CMK (cell line): ENCODE measurements around the gene ABITRAM.
A peak's percentile ranks its signal among the peaks of the same experiment; 100 is the strongest.
"Not testable (repeated sequence)": the region's sequence is repeated elsewhere in the genome, so short reads cannot be mapped to it uniquely, and the experiment has no call there.

Experiments used
- DNase-seq: peaks from one replicate; pipeline ENCODE4 v3.0.0-alpha.2; 2010; ENCODE audit warnings: low read depth

The ABITRAM gene

DNA sequence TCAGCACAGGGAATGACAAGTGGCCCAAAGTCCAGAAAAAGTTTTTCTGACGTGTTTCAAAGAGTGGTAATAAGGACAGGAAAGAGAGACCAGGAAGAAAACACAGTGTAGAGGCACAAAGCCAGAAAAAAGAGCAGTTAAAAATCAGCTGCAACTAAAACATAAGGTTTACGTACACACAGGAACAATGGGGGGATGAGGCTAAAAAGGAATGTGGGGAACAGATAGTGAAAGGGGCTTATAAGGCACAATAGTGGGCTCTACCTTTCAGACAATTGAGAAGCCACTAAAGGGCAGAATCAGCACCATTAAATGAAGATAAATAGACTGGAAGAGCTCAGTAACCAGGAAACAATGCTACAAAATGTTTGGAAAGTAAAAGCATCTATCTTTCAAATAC is 5.8 kb upstream of the ABITRAM start:
- DNase-seq, result no peak

DNA sequence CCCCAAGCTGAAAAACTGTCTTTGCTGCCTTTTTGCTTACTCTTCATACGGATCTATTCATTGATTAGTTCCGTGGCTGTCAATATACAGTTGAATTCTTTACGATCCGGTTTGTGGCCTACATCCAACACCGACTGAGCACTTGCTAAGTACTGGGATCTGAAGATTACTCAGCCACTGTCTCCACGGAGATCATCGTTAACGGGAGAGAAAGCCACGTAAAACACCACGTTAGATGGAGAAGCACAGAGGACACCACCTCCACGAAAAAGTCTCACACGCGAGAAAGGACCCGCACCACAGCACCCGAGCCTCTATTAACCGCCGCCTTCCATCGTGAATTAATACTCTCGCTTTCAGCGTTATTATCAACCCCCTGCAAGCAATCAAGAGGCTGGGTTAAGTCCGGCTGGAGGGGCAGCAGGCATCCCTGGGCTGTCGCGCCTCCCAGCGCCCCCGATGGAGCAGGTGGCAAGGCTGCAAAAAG is 926 bp upstream of the ABITRAM start:
- no peak for DNase-seq

DNA sequence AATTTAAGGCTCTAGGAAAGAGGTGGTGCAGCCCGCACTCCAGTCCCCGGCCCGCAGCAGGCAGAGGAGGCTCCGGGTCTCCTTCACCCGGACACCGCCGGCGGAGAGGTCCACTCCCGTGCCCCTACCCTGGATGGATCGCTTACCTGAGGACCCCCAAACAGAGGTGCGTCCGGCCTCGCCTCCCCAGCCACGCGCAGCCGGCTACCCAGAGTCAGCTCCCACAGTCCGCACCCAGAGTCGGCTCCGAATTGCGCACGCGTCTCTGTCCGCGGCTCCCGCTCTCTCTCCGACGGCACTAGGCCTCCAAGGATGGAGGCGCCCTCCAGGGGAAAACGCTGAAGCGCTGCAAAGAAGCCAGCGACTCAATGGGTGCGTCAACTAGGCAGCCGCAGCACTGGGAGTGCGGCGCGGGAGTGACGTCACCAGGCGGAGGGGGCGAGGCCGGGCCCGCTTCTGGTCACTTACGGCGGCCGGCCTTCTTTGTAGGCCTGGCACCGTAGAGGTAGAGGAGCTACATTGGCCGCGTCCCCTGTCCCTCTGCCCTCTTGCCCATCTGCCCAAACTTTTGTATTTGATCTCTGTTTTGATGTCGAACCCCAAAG is 380 bp upstream of the ABITRAM start, which contains the start of gene ELP1:
Gene ELP1, minus strand, starts transcription at position 407 of the 605 bp plus-strand sequence. CDS start 2,978 bp downstream, outside the sequence.
- DNase-seq, result peak; percentile 82

DNA sequence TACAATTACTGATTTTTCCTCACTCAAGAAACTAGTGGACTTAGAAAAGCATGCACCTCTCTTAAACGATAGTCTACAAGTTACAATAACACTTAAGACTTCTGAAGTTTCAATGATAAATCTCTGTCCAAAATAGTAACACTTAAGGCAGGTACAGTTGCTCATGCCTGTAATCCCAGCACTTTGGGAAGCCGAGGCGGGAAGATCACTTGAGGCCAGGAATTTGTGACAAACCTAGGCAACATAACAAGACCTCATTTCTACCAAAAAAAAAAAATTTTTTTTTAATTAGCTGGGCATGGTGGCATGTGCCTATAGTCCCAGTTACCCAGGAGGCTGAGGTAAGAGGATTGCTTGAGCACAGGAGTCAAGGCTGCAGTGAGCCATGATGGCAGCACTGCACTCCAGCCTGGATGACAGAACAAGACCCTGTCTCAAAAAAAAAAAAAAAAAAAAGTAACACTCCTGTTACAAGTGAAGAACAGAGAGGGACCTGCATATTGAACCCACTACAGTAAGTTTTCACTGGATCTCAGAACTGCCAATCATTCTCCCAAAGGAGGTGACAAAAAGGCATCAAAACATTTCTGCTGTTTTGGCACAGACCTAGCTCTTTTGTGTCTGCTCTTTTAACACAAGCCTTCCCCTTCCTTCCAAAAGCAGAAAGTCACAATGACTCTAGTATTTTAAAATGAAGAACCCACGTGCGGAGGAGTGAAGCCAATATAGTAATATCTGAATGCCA is 3.5 kb downstream of the ABITRAM start:
- DNase-seq, result no peak

DNA sequence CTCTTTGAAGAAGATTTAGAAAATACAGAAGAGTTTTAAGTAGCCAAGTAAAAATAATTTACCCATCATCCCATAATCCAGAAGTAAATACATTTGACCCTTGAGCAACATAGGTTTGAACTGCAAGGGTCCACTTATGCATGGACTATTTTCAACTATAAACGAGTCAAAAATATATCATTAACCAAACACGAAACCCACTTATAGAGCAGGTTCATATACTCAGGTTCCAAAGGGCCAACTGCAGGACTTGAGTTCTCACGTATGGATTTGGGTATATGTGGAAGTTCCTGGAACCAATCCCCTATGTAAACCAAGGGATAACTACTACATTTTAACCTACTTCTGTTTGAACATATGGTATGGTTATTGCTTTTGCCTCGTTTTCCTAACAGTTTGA is 5.8 kb downstream of the ABITRAM start:
- no peak for DNase-seq

DNA sequence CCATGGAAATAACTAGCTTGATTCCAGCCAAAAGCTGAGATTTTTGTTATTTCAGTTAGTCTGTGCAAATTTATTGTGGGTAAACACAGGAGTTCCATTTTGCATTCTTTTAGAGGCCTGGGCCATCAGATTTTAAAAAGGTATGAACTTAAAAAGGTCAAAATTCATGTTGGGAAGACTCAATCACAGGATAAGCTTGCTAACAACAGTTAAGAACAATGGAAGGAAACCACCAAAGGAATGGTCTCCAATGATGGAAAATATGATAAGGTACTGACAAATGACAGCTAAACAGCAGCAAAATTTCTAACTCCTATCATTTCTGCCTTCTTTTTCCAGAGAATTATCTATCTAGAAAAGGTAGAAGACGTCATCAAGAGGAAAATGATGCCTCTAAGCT is 16.0 kb downstream of the ABITRAM start:
- DNase-seq, result no peak

DNA sequence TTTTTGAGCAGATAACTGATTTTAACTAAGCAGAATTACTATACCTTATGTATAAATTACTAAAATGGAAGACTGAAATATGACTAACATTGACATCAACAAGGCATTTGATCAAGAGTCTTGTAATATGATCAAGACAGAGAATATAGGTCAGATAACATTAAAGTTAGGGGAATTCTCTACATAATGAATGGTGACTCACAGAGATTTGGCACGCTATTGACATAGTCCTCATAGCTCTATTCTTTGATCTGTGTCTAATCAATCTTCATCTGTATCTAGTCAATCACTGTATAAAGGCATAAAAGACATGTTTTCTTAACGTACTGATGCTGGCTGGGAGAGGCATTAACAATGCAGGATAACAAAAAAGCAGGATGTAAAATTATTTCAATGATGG is 17.4 kb downstream of the ABITRAM start:
- DNase-seq, result no peak

DNA sequence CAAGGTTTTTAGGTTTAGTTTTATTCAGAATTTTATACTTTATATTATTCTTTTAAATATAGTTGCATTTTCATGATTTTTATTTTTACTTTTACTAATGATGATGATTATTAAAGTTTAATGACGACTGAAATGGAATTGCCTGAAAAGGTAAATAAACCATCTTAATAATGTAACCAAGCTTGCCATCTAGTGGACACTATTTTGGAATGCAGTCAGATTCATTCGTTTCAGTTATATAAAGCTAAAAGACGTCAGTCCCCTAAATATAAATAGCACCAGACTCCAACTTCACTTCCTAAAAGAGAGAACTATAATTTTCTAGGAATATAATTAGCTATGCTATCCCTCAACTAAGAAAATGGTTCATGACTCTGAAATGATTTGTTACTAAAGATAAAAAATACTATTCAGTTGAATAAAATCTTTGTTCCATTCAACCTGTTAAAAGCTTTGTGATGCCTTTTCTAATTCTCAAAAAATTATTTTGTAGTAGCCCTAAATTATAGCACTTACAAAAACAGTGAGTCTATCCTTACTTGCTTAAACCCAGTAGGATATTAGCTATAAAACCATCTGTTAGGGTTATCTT is 19.9 kb downstream of the ABITRAM start:
- no peak for DNase-seq

DNA sequence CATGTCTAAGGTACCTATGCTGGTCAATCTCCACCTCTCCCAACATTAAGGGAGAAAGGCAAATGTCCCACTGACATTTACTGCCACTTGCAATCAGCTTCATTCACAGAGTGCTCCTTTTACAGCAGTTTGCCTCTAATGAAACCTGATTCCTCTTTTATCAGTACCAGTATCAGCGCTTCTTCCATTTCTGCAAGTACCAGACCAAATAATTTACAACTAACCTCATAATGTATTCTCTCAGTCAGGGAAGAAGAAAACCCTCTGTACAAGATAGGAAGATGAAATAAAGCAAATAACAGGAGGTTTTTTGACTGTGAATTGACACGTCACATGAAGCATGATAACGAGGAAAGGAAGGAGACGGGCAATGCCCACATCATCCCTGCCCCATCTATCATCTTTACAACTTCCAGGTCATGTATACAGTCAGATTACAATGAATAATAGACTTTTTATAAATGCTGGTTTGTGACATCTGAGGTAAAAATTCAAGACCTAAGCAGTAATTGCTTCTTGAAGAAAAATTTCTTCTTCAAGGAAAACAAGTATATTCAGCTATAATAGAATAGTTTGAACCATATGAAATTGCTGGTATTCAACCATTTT is 21.9 kb downstream of the ABITRAM start:
- no peak for DNase-seq

DNA sequence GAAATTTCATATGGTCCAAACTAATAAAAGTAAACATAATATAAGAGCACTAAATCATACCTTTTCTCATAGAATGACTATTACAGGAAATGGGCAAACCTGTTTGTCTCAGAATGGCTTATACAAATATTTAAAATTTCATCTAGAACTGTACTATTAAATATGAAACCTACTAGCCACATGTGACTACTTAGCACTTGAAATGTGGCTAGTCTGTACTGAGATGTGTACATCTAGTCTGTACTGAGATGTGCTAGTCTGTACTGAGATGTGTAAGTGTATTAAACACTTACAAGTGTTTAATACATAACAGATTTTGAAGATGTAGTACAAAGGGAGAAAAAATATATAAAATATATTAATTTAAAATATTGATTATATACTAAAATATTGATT is 22.4 kb downstream of the ABITRAM start:
- no peak for DNase-seq

DNA sequence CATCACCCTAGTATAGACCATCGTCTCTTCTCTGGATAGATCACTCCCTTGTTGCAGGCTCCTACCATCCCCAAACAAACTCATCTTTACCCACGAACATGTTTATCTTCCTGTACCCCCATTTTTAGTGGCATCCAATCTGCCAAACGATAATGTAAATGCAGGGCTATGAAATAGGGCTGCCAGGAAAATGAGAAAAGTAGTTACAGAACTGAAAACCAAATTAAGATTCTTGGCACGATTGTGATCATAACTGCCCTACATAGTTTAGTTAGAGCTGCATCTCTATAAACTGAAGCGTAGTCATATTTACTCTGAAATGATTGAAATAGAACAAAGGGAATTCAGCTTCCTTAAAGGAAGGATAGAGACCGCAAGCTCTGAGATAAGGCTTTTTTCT is 26.1 kb downstream of the ABITRAM start:
- DNase-seq, result no peak

DNA sequence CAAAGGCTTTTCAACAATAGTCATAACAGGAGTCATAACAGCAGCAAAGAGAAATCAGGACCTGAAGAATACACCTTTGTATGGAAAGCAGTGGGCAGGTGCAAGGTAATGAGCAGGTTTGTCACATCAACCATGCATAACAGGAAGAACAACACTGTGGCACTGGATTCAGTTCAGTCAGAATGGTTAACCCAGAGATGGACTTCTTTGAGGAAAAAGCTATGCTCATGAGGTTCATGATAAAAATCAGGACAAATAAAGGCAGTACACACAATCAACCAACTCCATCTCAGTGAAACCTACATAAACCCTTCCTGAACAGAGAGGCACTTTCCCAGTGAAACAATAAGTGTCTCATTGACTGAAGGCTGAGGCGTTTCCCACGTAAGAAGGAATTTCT is 27.0 kb downstream of the ABITRAM start:
- DNase-seq, result no peak

DNA sequence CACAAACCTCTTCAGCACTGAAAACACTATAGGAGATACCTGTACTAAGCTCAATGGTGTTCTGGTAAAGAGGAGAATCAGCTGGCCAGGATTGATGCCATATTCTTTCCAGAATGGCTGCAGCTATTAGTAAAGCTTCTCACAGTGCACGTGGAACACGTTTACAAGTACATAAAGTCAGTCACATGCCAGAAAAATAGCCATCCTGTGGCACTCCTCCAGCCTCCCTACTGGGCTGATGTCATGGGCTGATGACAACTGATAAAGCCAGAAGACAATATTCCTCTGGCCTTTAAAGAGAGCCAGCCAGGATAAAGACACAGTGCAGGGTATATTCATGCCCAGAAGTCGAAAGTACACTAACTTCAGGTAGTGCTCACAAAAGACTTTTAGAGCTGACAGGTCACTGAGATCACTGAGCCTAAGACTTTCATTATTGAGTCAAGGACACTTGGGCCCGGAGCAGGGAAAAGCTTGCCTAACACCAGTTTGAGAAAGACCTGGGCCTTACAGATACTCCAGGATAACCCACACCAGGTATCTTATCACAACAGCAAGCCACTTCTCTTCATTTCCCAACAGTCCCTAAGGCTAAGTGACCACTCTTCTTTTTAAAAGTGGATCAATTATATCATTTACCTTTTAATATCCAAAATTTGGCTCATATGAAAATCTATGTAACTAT is 29.4 kb downstream of the ABITRAM start:
- DNase-seq, result no peak

DNA sequence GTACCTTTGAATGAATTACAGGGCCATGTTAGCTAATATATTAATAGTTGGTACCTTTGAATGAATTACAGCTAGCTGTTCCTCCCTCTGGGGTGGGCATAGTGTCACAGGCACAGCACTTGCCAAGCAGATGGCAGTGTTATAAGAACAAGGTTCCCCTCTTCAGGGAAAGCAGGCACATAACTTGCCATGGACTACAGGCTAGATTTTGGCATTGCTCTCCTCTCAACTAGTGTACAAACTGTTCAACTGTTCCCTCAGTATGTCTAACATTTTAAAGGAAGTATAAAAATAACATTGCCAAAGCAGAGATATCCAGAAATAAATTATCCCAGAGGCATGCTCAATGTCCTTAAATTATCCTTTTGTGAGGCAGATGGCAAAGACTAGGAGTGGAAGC is 33.7 kb downstream of the ABITRAM start:
- no peak for DNase-seq

DNA sequence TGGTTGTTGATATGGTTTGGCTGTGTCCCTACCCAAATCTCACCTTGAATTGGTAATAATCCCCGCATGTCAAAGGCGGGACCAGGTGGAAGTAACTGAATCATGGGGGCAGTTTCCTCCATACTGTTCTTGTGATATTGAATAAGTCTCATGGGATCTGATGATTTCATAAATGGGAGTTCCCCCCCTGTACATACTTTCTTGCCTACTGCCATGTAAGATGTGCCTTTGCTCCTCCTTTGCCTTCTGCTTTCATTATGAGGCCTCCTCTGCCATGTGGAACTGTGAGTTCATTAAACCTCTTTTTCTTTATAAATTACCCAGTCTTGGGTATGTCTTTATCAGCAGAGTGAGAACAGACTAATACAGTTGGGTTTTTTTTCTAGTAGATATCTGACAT is 37.2 kb downstream of the ABITRAM start:
- not testable (repeated sequence) for DNase-seq

DNA sequence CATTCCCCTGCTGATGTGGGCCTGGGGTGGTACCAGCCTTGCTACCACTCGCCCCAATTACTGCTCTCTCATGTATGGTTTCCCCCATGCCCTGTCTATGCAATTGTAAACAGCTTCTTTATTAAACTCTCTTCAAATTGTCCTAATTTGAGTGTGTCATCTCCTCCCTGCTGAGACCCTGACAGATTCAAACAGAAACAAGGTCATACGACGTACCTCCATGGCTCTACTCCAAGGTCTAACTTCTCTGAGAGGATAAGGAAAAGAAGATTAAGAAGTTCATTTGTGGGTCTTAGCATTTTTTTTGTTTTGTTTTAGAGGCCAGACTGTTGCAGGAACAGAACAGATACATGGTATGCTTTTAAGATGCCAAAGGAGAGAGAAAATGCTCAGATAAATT is 38.0 kb downstream of the ABITRAM start:
- no peak for DNase-seq

DNA sequence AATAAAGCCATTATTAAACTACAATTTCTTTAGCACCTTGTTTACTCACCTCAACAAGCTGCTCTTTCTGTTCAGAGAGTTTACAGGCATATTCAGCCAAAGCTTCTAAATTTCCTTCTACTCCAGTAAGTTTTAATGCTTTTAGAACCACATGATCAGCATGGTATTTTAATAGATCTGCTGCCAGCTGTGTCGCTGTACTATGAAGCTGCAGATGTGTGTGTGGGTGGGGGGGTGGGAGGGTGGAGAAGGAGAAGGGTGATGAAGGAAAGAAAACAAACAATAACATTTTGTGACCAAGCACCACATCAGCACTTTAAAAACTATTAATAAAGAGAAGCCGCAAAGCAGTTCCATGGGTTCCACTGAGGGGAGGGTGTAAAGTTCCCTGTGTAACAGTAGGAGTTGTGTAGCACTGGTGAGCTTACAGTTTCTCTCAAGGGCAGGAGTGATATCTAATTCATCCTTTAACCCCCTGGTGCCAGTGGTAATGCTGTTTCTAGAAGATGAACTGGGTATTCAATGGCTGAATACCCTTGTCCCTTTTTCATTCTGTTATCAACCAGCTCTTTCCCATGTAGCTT is 38.5 kb downstream of the ABITRAM start:
- no peak for DNase-seq

DNA sequence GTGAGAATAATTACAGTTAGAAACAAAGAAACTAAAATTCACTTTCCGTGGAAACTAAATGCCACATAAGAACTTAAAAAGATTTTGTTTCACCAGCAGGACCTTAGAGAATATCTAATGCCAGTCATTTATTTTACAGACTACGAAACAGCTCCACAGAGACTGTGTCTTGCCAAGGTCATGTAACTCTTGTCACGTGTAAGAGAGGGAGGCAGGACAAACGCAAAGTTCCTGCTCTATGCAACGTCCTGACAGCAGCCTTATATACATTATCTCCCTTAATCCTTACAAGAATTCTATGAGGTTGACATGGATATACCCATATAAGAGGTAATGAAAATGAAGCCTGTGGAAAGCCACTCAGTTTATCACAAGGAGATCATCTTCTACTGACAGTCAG is 39.7 kb downstream of the ABITRAM start:
- DNase-seq, result no peak

DNA sequence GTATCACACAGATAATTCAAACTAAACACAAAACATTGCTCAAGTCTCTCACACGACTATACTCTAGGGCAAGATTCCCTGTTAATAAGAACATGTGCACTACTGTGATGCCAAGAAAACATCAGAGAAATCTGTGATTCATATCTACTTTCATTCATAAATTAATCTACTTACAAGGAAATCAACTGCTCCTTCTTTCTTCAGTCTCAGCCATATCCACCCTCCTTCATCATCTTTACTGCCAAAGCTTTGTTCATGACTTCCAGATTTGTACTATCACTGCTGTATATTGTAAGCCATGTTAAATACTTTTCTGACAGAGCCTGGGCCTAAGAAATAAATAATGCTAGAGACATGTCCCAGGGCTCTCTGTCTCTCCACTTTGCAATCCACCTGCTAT is 44.0 kb downstream of the ABITRAM start:
- DNase-seq, result no peak

DNA sequence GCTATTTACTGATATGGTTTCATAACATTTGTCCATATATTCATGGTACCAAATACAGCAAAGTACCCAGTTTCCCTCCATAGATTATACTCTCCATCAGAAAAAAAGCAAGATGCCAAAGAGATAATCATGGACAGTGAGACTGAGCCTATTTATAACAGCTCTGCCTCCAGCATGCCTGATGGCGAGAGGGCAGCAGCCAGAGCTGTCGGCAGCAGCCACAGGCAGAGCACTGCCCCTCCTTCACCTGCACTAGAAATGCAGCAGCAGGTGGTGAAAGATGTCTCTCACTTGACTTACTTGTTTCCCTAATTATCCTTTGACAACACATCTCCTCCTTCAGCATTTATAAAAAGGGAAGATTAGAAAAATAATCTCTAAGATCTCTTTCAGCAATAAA is 46.7 kb downstream of the ABITRAM start:
- no peak for DNase-seq

DNA sequence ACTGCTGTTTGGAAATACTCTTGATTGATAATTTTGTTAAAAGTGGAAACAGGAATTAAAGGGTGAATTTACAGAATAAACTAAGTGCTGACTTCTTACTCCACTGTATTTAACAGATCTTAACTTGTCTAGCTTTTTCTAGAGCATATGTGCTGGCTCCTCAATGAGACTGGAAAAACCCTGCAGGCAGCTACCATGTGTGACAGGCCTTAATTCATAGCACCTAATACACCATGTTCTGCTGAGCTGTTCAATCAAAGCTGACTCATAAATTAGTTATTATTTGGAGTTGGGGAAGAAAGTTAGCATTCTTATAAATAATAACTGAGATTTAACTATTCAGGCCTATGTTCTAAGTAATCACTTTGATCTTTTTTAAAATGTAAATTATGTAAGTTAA is 49.7 kb downstream of the ABITRAM start:
- no peak for DNase-seq
